GM23338 (cell line): ENCODE data around the gene FTCDNL1. TPM values are rescaled to one million over a fixed set of nuclear protein-coding genes. Genes with fewer than 3 reads are reported as not detected.

ENCODE experiments used
- ATAC-seq: fragments of 200-7000 bp; cut with Tn5 transposase; 3 replicates; pipeline ENCODE4 v1.9.1; 2020
- DNase-seq: peaks from one replicate; pipeline ENCODE4 v3.0.0-alpha.2; 2015; ENCODE audit warnings: low spot score
- H2AFZ ChIP-seq: fragments of 200-600 bp; sonication (generic); 2 replicates; pipeline ENCODE4 v1.8.0; 2016; ENCODE audit warnings: antibody characterized with exemption, mild to moderate bottlenecking, moderate library complexity
- H3F3A ChIP-seq: fragments of 200-600 bp; sonication (generic); replicated peaks from 2 replicates; pipeline ENCODE4 v1.8.0; 2017; ENCODE audit warnings: antibody characterized with exemption, mixed run types, low read depth
- H3K27ac ChIP-seq: fragments of 200-600 bp; sonication (generic); 2 replicates; pipeline ENCODE4 v1.6.1; 2016; ENCODE audit warnings: low read depth
- H3K27me3 ChIP-seq: fragments of 200-600 bp; sonication (generic); 2 replicates; pipeline ENCODE4 v1.8.0; 2016; ENCODE audit warnings: mild to moderate bottlenecking, mixed run types, moderate library complexity; ENCODE audit not compliant: insufficient read depth
- H3K36me3 ChIP-seq: fragments of 200-600 bp; sonication (generic); 2 replicates; pipeline ENCODE4 v1.8.0; 2016; ENCODE audit warnings: mild to moderate bottlenecking; ENCODE audit not compliant: insufficient read depth
- H3K4me1 ChIP-seq: fragments of 200-600 bp; sonication (generic); 2 replicates; pipeline ENCODE4 v1.8.0; 2016; ENCODE audit warnings: mild to moderate bottlenecking, moderate library complexity; ENCODE audit not compliant: insufficient read depth
- H3K4me2 ChIP-seq: fragments of 200-600 bp; sonication (generic); 2 replicates; pipeline ENCODE4 v1.7.1; 2017; ENCODE audit warnings: mixed run types
- H3K4me3 ChIP-seq: fragments of 200-600 bp; sonication (generic); 2 replicates; pipeline ENCODE4 v1.6.1; 2016; ENCODE audit warnings: mixed run types
- H3K79me2 ChIP-seq: fragments of 200-600 bp; sonication (generic); replicated peaks from 2 replicates; pipeline ENCODE4 v1.8.0; 2017; ENCODE audit warnings: mild to moderate bottlenecking; ENCODE audit not compliant: insufficient read depth
- H3K9me2 ChIP-seq: fragments of 200-600 bp; sonication (generic); 2 replicates; pipeline ENCODE4 v1.8.0; 2017; ENCODE audit not compliant: insufficient read depth
- H4K20me1 ChIP-seq: fragments of 200-600 bp; sonication (generic); replicated peaks from 2 replicates; pipeline ENCODE4 v1.8.0; 2017; ENCODE audit warnings: mild to moderate bottlenecking; ENCODE audit not compliant: insufficient read depth
- H3K27ac Mint-ChIP-seq: 2 replicates; pipeline ENCODE4 v1.8.0; 2020; ENCODE audit warnings: inconsistent platforms, mild to moderate bottlenecking, moderate library complexity, mixed read lengths
- H3K27me3 Mint-ChIP-seq: 3 replicates; pipeline ENCODE4 v1.8.0; 2022; ENCODE audit warnings: low read depth, mild to moderate bottlenecking, moderate library complexity, mixed read lengths, inconsistent platforms; ENCODE audit not compliant: insufficient read depth, poor library complexity
- H3K36me3 Mint-ChIP-seq: 3 replicates; pipeline ENCODE4 v1.8.0; 2021; ENCODE audit warnings: low read depth, mild to moderate bottlenecking, inconsistent platforms, moderate library complexity, mixed read lengths
- H3K4me1 Mint-ChIP-seq: 3 replicates; pipeline ENCODE4 v1.8.0; 2020; ENCODE audit warnings: mild to moderate bottlenecking, inconsistent platforms, mixed read lengths
- H3K4me3 Mint-ChIP-seq: 3 replicates; pipeline ENCODE4 v1.8.0; 2021; ENCODE audit warnings: moderate library complexity, mild to moderate bottlenecking, inconsistent platforms, mixed read lengths
- H3K9me3 Mint-ChIP-seq: 3 replicates; pipeline ENCODE4 v1.8.0; 2020; ENCODE audit warnings: moderate library complexity, mild to moderate bottlenecking, inconsistent platforms, mixed read lengths
- CREB1 ChIP-seq: fragments of 250-450 bp; sonication (Bioruptor Pico); IDR thresholded peaks from 2 replicates; pipeline ENCODE4 v1.5.0; 2020; ENCODE audit warnings: low read depth, mild to moderate bottlenecking, moderate library complexity
- EZH2 ChIP-seq: fragments of 200-600 bp; sonication (generic); IDR thresholded peaks from one replicate; pipeline ENCODE4 v1.8.0; 2017; ENCODE audit warnings: antibody characterized with exemption, mild to moderate bottlenecking, low read depth; ENCODE audit not compliant: unreplicated experiment
- EZH2phosphoT487 ChIP-seq: fragments of 200-600 bp; sonication (generic); IDR thresholded peaks from one replicate; pipeline ENCODE4 v1.8.1; 2018; ENCODE audit warnings: antibody characterized with exemption; ENCODE audit not compliant: unreplicated experiment
- JUNB ChIP-seq: IDR thresholded peaks from one replicate; pipeline ENCODE4 v1.6.1; 2016; ENCODE audit warnings: antibody characterized with exemption; ENCODE audit not compliant: unreplicated experiment
- NANOG ChIP-seq: IDR thresholded peaks from 2 replicates; pipeline ENCODE4 v1.6.1; 2016; ENCODE audit warnings: antibody characterized with exemption, borderline replicate concordance
- POLR2AphosphoS5 ChIP-seq: IDR thresholded peaks from 2 replicates; pipeline ENCODE4 v1.6.1; 2016; ENCODE audit warnings: antibody characterized with exemption, low read depth
- STAT1 ChIP-seq: IDR thresholded peaks from one replicate; pipeline ENCODE4 v1.6.1; 2016; ENCODE audit warnings: antibody characterized with exemption; ENCODE audit not compliant: unreplicated experiment
- ZNF114 ChIP-seq: fragments of 250-450 bp; sonication (Bioruptor Pico); IDR thresholded peaks from 2 replicates; pipeline ENCODE4 v1.5.0; 2020; ENCODE audit warnings: mild to moderate bottlenecking, moderate library complexity
- ZNF331 ChIP-seq: fragments of 250-450 bp; sonication (Bioruptor Pico); IDR thresholded peaks from 2 replicates; pipeline ENCODE4 v1.5.0; 2020; ENCODE audit warnings: low read depth, mild to moderate bottlenecking, moderate library complexity
- polyA plus RNA-seq: library from polyadenylated mRNA; unstranded; fragments of >200 nt; fragmentation: Nextera tagmentation; extraction: Ambion mirVana; gene quantifications from 2 replicates; pipeline ENCODE4 v1.2.1, GENCODE V29; 2016
- total RNA-seq: library from RNA; depleted of rRNA; stranded (reverse); fragments of >200 nt; shearing (Covaris generic); gene quantifications from 2 replicates; pipeline ENCODE4 v1.2.3, GENCODE V29; 2014
- TF ChIP-seq, protein P1 (sequence below): IDR thresholded peaks from one replicate; pipeline ENCODE4 v1.6.1; 2018; ENCODE audit warnings: antibody characterized with exemption; ENCODE audit not compliant: unreplicated experiment
- TF ChIP-seq, protein P2 (sequence below): IDR thresholded peaks from 2 replicates; pipeline ENCODE4 v1.6.1; 2016; ENCODE audit warnings: antibody characterized with exemption
- TF ChIP-seq, protein P3 (sequence below): fragments of 250-450 bp; sonication (Bioruptor Pico); IDR thresholded peaks from 2 replicates; pipeline ENCODE4 v1.5.0; 2020; ENCODE audit warnings: mild to moderate bottlenecking, moderate library complexity
- TF ChIP-seq, protein P4 (sequence below), 2 experiments: fragments of 200-600 bp in 1 of 2; sonication (generic) in 1 of 2; conservative IDR thresholded peaks; 2 replicates each; pipeline versions ENCODE4 v1.5.1 to v1.6.1; 2016 to 2017; ENCODE audit warnings: antibody characterized with exemption in 2 of 2, low read depth in 2 of 2, mild to moderate bottlenecking in 2 of 2, moderate library complexity in 1 of 2

The FTCDNL1 gene
- total and polyA plus RNA-seq, 2 experiments from 2014 or later, result 1.7 to 2.0 TPM

DNA sequence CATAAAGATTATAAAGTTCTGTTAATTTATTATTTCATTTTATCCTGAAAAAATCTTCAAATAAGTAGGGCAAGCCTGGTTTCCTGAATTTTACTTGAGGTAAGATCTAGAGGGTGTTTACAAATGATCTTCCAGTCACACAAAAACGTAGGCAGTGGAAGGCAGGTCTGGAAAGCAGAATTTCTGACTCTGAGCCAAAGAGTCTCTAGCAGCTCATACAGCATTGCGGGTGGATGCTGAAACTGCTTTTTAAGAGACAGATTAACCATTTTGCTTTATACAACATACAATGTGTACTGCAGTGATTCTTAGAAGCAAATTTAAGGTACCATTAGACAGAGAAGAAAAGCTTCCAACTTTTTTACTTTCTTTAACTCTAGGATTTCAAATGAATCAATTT, 117.0 kb downstream of the FTCDNL1 start:
- Mint-ChIP-seq H3K9me3 (no peaks in the 10 kb centered on the region), H3K36me3 (no peaks in the 10 kb centered on the region), H3K27ac (no peak overlapping the region), H3K27me3 (peaks cover 2% of the 10 kb centered on the region), H3K4me1 (peaks cover 11% of the 10 kb centered on the region), H3K4me3 (no peak overlapping the region)
- ATAC-seq (no peak), DNase-seq (no peak)
- H3K79me2 ChIP-seq, result no peaks in the 10 kb centered on the region
- H3K4me1 ChIP-seq, result peaks cover 11% of the 10 kb centered on the region
- H3K9me2 ChIP-seq, result no peaks in the 10 kb centered on the region
- H3F3A ChIP-seq, result no peaks in the 10 kb centered on the region
- no peak overlapping the region for H3K27ac ChIP-seq
- H3K4me3 ChIP-seq, result no peak overlapping the region
- no peaks in the 10 kb centered on the region for H3K36me3 ChIP-seq
- no peaks in the 10 kb centered on the region for H3K27me3 ChIP-seq
- no peak overlapping the region for H3K4me2 ChIP-seq
- no peak for TF ChIP-seq JUNB
- TF ChIP-seq NANOG, result no peak
- TF ChIP-seq, protein P1, sequence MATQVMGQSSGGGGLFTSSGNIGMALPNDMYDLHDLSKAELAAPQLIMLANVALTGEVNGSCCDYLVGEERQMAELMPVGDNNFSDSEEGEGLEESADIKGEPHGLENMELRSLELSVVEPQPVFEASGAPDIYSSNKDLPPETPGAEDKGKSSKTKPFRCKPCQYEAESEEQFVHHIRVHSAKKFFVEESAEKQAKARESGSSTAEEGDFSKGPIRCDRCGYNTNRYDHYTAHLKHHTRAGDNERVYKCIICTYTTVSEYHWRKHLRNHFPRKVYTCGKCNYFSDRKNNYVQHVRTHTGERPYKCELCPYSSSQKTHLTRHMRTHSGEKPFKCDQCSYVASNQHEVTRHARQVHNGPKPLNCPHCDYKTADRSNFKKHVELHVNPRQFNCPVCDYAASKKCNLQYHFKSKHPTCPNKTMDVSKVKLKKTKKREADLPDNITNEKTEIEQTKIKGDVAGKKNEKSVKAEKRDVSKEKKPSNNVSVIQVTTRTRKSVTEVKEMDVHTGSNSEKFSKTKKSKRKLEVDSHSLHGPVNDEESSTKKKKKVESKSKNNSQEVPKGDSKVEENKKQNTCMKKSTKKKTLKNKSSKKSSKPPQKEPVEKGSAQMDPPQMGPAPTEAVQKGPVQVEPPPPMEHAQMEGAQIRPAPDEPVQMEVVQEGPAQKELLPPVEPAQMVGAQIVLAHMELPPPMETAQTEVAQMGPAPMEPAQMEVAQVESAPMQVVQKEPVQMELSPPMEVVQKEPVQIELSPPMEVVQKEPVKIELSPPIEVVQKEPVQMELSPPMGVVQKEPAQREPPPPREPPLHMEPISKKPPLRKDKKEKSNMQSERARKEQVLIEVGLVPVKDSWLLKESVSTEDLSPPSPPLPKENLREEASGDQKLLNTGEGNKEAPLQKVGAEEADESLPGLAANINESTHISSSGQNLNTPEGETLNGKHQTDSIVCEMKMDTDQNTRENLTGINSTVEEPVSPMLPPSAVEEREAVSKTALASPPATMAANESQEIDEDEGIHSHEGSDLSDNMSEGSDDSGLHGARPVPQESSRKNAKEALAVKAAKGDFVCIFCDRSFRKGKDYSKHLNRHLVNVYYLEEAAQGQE, result no peak
- TF ChIP-seq ZNF331 (CRISPR knock-in tag), result no peak
- TF ChIP-seq, protein P2, sequence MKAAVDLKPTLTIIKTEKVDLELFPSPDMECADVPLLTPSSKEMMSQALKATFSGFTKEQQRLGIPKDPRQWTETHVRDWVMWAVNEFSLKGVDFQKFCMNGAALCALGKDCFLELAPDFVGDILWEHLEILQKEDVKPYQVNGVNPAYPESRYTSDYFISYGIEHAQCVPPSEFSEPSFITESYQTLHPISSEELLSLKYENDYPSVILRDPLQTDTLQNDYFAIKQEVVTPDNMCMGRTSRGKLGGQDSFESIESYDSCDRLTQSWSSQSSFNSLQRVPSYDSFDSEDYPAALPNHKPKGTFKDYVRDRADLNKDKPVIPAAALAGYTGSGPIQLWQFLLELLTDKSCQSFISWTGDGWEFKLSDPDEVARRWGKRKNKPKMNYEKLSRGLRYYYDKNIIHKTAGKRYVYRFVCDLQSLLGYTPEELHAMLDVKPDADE, result no peak
- TF ChIP-seq CREB1 (CRISPR knock-in tag), result no peak
- no peak for TF ChIP-seq EZH2
- TF ChIP-seq EZH2phosphoT487, result no peak
- no peak for TF ChIP-seq ZNF114
- TF ChIP-seq, protein P3, sequence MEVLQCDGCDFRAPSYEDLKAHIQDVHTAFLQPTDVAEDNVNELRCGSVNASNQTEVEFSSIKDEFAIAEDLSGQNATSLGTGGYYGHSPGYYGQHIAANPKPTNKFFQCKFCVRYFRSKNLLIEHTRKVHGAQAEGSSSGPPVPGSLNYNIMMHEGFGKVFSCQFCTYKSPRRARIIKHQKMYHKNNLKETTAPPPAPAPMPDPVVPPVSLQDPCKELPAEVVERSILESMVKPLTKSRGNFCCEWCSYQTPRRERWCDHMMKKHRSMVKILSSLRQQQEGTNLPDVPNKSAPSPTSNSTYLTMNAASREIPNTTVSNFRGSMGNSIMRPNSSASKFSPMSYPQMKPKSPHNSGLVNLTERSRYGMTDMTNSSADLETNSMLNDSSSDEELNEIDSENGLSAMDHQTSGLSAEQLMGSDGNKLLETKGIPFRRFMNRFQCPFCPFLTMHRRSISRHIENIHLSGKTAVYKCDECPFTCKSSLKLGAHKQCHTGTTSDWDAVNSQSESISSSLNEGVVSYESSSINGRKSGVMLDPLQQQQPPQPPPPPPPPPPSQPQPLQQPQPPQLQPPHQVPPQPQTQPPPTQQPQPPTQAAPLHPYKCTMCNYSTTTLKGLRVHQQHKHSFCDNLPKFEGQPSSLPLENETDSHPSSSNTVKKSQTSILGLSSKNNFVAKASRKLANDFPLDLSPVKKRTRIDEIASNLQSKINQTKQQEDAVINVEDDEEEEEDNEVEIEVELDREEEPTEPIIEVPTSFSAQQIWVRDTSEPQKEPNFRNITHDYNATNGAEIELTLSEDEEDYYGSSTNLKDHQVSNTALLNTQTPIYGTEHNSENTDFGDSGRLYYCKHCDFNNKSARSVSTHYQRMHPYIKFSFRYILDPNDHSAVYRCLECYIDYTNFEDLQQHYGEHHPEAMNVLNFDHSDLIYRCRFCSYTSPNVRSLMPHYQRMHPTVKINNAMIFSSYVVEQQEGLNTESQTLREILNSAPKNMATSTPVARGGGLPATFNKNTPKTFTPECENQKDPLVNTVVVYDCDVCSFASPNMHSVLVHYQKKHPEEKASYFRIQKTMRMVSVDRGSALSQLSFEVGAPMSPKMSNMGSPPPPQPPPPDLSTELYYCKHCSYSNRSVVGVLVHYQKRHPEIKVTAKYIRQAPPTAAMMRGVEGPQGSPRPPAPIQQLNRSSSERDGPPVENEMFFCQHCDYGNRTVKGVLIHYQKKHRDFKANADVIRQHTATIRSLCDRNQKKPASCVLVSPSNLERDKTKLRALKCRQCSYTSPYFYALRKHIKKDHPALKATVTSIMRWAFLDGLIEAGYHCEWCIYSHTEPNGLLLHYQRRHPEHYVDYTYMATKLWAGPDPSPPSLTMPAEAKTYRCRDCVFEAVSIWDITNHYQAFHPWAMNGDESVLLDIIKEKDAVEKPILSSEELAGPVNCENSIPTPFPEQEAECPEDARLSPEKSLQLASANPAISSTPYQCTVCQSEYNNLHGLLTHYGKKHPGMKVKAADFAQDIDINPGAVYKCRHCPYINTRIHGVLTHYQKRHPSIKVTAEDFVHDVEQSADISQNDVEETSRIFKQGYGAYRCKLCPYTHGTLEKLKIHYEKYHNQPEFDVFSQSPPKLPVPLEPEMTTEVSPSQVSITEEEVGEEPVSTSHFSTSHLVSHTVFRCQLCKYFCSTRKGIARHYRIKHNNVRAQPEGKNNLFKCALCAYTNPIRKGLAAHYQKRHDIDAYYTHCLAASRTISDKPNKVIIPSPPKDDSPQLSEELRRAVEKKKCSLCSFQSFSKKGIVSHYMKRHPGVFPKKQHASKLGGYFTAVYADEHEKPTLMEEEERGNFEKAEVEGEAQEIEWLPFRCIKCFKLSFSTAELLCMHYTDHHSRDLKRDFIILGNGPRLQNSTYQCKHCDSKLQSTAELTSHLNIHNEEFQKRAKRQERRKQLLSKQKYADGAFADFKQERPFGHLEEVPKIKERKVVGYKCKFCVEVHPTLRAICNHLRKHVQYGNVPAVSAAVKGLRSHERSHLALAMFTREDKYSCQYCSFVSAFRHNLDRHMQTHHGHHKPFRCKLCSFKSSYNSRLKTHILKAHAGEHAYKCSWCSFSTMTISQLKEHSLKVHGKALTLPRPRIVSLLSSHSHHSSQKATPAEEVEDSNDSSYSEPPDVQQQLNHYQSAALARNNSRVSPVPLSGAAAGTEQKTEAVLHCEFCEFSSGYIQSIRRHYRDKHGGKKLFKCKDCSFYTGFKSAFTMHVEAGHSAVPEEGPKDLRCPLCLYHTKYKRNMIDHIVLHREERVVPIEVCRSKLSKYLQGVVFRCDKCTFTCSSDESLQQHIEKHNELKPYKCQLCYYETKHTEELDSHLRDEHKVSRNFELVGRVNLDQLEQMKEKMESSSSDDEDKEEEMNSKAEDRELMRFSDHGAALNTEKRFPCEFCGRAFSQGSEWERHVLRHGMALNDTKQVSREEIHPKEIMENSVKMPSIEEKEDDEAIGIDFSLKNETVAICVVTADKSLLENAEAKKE (CRISPR knock-in tag), result no peak
- TF ChIP-seq POLR2AphosphoS5, result no peak
- no peak for TF ChIP-seq STAT1
- TF ChIP-seq, protein P4, sequence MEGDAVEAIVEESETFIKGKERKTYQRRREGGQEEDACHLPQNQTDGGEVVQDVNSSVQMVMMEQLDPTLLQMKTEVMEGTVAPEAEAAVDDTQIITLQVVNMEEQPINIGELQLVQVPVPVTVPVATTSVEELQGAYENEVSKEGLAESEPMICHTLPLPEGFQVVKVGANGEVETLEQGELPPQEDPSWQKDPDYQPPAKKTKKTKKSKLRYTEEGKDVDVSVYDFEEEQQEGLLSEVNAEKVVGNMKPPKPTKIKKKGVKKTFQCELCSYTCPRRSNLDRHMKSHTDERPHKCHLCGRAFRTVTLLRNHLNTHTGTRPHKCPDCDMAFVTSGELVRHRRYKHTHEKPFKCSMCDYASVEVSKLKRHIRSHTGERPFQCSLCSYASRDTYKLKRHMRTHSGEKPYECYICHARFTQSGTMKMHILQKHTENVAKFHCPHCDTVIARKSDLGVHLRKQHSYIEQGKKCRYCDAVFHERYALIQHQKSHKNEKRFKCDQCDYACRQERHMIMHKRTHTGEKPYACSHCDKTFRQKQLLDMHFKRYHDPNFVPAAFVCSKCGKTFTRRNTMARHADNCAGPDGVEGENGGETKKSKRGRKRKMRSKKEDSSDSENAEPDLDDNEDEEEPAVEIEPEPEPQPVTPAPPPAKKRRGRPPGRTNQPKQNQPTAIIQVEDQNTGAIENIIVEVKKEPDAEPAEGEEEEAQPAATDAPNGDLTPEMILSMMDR (conservative IDR thresholded peaks at IDR 0.05; ENCODE audit: low read depth in 2 of 2), result no peak
- peak overlapping the region; percentile 60; the same call in 1 of the 2 replicates for H2AFZ ChIP-seq
- H4K20me1 ChIP-seq, result no peaks in the 10 kb centered on the region
